GM18502 (cell line): ENCODE results near the gene TSKU.
"Not testable (repeated sequence)": the region's sequence is repeated elsewhere in the genome, so short reads cannot be mapped to it uniquely, and the experiment has no call there.

ENCODE experiments used
- ATAC-seq: cut with Tn5 transposase; IDR thresholded peaks from one replicate; pipeline ENCODE4 v1.9.1; 2021; ENCODE audit warnings: mild to moderate bottlenecking; ENCODE audit not compliant: unreplicated experiment, poor library complexity

Gene TSKU

DNA sequence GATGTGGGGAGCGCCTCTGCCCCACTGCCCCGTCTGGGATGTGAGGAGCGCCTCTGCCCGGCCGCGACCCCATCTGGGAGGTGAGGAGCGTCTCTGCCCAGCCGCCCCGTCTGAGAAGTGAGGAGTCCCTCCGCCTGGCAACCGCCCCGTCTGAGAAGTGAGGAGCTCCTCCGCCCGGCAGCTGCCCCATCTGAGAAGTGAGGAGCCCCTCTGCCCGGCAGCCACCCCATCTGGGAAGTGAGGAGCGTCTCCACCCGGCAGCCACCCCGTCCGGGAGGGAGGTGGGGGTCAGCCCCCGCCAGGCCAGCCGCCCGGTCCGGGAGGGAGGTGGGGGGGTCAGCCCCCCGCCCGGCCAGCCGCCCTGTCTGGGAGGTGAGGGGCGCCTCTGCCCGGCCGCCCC, 38.2 kb downstream of the TSKU start:
- not testable (repeated sequence) for ATAC-seq

DNA sequence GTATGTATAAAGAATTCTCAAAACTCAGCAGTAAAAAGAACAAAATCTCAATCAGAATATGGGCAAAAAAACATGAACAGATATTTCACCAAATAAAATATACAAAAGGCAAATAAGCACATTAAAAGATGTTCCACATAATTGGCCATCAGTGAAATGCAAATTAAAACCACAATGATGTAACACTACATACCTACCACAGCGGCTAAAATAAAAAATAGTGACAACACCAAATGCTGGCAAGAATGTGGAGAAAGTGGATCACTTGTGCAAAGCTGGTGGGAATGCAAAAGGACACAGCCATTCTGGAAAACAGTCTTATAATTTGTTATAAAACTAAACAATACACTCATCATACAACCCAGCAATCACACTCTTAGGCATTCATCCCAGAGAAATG, 39.2 kb downstream of the TSKU start:
- no peak for ATAC-seq

- ATAC-seq, result no peak
These were observed 40.4 kb downstream of the TSKU start for GRCh38 chr11:76823481-76824028.

DNA sequence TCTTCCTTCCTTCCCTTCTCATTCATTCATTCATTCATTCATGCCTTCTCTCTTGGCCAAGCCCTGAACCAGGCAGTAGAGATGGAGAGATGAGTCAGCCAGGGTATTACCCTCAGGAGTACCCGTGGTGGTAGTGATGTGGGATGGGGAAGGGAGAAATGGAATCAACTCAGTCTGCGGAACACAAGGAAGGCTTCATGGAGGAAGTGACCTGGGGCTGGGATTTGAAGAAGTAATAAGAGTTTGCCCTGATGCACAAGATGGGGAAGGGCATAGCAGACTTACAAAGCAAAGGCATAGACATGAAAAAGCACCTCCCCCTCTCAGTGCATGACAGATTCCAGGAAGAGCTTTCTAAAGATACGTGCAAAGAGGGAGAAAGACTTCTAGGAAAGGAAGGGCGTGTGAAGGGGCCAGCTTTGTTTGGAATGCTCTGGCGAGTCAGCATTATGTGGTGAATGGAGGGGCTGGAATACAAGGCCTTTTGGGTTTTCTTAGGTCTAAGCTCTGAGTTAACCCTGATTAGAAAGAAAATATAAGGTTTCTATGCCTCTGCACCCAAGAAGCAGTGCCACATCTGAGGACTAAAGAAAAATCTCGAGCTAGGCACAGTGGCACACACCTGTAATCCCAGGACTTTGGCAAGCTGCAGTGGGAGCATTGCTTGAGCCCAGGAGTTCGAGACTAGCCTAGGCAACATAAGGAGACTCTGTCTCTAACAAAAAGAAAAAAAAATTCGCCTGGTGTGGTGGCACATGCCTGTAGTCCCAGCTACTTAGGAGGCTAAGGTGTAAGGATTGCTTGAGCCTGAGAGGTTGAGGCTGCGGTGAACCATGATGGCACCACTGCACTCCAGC, 41.2 kb downstream of the TSKU start:
- no peak for ATAC-seq

GRCh38 chr11:76824980-76825725, 42.0 kb downstream of the TSKU start:
- ATAC-seq, result no peak

DNA sequence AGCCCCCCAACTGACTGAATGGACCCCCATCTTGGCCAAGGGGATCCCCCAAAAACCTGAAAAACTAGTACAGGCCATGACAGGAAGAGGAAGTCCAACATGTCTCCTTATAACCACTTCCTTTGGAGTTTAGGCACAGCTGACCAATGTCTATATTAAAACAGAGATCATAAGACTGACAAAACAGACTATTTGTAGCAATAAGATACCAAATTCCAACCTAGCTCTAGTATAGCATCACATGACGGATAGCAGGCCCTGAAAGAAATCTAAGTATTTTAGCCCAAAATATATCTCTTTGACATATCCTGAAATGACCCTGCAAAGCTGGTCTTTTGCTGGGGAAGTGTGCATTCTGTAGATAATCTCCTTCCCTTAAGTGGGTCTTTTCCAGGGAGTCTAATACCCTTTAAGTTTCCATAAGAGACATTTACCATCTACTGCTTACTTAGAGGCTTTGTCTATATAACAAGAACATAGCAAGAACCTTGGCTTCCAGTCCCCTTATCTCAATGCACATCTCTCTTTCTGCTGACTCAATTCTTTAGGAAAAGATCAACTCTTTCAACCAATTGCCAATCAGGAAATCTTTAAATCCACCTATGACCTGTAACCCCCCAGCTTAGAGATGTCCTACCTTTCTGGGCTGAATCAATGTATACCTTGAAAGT, 42.7 kb downstream of the TSKU start:
- no peak for ATAC-seq

GRCh38 chr11:76826508-76826907, 43.4 kb downstream of the TSKU start:
- ATAC-seq, result not testable (repeated sequence)

DNA sequence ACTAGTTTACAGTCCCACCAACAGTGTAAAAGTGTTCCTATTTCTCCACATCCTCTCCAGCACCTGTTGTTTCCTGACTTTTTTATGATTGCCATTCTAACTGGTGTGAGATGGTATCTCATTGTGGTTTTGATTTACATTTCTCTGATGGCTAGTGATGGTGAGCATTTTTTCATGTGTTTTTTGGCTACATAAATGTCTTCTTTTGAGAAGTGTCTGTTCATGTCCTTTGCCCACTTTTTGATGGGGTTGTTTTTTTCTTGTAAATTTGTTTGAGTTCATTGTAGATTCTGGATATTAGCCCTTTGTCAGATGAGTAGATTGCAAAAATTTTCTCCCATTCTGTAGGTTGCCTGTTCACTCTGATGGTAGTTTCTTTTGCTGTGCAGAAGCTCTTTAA, 43.8 kb downstream of the TSKU start:
- not testable (repeated sequence) for ATAC-seq

GRCh38 chr11:76830639-76831327, 47.6 kb downstream of the TSKU start:
- no peak for ATAC-seq

- no peak for ATAC-seq
These were observed 48.6 kb downstream of the TSKU start for GRCh38 chr11:76831686-76832310.

- ATAC-seq, result no peak
These were observed 49.2 kb downstream of the TSKU start for GRCh38 chr11:76832361-76832760.

- no peak for ATAC-seq
These were observed 51.0 kb downstream of the TSKU start for GRCh38 chr11:76834151-76834550.

DNA sequence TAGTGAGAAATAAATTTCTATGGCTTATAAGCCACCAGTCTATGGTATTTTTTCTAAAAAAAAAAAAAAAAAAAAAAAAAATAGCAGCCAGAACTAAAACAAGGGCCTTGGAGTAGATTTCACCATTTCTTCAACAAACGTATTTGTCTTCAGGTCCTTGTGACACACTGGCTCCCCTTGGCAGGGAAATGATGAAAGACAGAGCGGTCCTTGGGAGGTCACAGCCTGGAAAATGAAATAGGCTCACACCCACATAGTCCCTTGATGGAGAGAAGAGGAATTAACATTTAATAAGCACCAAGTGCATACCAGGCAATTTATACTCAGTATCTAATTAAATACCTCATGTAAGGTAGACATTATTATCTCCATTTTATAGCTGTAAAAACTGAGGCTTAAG, 51.9 kb downstream of the TSKU start:
- no peak for ATAC-seq

GRCh38 chr11:76835928-76836612, 52.9 kb downstream of the TSKU start:
- no peak for ATAC-seq

DNA sequence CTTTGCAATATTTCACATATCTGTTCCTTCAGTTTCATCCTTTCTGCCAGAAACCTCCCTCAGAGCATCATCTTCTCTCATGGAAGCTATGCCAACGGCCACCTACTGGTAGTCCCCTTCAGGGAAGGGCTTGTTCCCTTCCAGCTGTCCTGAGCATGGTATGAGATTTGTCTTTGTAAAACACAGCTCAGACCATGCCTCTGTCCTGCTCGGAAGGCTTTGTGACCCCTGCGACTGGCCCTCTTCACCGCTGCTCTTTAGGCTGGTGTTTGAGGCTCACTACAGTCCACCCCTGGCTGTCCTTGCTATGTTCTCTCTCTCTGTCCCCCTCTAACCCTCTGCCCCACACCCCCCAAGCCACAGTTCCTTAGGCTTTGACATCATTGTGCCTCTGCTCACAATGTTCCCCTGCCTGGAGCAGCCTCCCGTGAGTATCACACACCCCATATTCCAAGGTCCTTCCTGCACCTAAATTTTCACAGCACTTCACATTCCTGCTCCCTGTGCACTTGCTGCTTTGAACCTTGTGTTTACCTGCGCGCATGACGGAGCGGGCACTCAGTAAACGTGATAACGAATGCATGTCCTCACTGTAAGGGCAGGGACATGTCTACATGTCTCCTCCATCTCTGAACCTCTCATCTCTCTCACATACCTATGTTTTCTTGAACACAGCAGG, 53.6 kb downstream of the TSKU start:
- ATAC-seq, result no peak

- ATAC-seq, result no peak
These were observed 54.8 kb downstream of the TSKU start for GRCh38 chr11:76837696-76838677.

GRCh38 chr11:76838678-76839068, 55.5 kb downstream of the TSKU start:
- ATAC-seq, result no peak

GRCh38 chr11:76839311-76839710, 56.2 kb downstream of the TSKU start:
- no peak for ATAC-seq
